Mononuclear cell (primary cell): Measurements from ENCODE around the gene SLC22A4. TPM values are rescaled to one million over a fixed set of nuclear protein-coding genes. Genes with fewer than 3 reads are reported as not detected.

Source experiments
- H3K27me3 ChIP-seq: 2 replicates; pipeline ENCODE4 v1.6.0; 2011; ENCODE audit warnings: low read length, control low read depth; ENCODE audit not compliant: insufficient read depth
- H3K4me1 ChIP-seq: 2 replicates; pipeline ENCODE4 v1.5.1; 2011; ENCODE audit warnings: mild to moderate bottlenecking, low read length, control low read depth; ENCODE audit not compliant: insufficient read depth
- H3K4me3 ChIP-seq: 2 replicates; pipeline ENCODE4 v1.5.1; 2011; ENCODE audit warnings: mild to moderate bottlenecking, low read length, moderate library complexity
- H3K9me3 ChIP-seq: 2 replicates; pipeline ENCODE4 v1.5.1; 2011; ENCODE audit warnings: low read depth, mild to moderate bottlenecking, control low read depth, low read length
- total RNA-seq: library from RNA; depleted of rRNA; stranded (reverse); fragments of >200 nt; gene quantifications from one replicate; pipeline ENCODE4 v1.2.3, GENCODE V29; 2012

Gene SLC22A4
- total RNA-seq, 1 donor = 2.2 TPM

DNA sequence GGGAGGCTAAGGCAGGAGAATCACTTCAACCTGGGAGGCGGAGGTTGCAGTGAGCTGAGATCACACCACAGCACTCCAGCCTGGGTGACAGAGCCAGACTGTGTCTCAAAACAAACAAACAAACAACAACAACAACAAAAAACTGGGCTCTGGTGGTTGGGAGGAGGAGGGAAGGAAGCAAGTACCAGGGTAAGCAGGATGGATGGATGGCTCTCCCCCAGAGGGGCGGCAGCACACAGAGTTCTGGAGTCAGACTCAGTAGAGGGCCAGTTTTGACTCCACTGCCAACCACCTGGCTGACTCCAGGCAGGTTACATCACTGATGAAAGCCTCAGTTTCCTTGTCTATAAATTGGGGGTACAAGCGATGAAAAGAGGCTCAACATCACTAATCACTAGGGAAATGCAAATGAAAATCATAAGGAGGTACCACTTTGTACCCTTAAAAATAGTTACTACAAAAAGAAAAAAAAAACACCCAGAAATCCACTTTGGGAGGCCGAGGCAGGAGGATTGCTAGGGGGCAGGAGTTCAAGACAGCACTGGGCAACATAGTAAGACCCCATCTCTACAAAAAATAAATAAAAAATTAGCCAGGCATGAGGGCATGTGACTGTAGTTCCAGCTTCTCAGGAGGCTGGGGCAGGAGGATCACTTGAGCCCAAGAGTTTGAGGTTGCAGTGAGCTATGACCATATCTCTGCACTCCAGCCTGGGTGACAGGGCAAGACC, 3.2 kb downstream of the SLC22A4 start:
- H3K27me3 ChIP-seq = no peaks in the 10 kb centered on the region
- no peaks in the 10 kb centered on the region for H3K9me3 ChIP-seq
- H3K4me1 ChIP-seq = peaks cover 83% of the 10 kb centered on the region
- H3K4me3 ChIP-seq = no peak overlapping the region

DNA sequence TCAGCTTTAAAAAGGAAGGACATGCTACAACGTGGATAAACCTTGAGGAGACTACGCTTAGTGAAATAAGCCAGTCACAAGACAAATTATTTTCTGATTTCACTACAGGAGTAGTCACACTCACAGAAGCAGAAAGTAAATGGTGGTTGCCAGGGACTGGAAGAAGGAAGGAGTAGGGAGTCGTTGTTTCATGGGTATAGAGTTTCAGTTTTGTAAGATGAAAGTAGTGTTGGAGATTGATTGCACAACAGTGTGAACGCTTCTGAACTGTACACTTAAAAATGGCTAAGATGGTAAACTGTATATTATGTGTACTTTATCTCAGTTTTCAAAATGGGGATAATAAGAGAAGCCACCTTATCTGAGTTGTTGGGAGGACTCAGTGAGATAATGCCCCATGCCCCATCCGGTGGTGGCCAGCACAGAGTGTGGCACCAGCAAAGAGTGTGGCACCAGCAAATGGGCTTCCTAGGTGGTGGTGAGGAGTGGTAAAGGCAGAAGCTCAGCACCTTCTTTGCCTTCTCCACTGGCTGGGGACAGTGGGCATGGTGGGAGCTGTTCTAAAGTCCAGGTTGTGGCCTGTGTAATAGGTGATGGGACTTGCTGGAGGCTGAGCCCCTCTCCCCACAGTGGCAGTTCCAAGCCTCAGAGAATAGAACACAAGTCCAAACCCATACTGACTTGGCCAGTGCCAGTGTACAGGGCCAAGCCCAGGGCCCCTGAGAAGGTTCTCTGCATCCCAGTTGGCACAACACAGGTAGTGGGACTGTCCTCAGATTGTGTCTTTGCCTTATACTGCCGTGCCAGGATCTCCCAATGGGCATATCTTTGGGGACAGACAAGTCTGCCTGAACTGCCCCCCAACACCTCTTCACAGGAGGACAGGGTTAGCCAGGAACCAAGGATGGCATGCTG, 4.4 kb downstream of the SLC22A4 start:
- H3K4me1 ChIP-seq = peaks cover 75% of the 10 kb centered on the region
- no peaks in the 10 kb centered on the region for H3K9me3 ChIP-seq
- no peaks in the 10 kb centered on the region for H3K27me3 ChIP-seq
- H3K4me3 ChIP-seq = no peak overlapping the region

DNA sequence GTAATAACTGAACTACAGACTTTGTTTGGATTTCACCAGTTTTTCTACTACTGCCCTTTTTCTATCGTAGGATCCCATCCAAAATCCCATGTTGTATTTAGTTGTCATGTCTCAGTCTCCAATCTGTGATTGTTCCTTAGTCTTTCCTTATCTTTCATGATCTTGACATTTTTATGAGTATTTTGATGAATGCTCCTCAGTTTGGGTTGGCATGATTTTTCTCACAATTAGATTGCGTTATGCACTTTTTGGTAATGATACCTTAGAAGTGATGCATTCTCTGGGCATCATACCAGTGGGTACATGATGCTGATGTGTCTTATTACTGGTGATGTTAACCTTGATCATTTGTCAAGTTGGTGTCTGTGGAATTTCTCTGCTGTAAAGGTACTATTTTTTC, 5.7 kb downstream of the SLC22A4 start:
- Histone ChIP-seq H3K4me3 (no peak overlapping the region), H3K27me3 (no peaks in the 10 kb centered on the region), H3K9me3 (no peaks in the 10 kb centered on the region), H3K4me1 (peaks cover 67% of the 10 kb centered on the region)

DNA sequence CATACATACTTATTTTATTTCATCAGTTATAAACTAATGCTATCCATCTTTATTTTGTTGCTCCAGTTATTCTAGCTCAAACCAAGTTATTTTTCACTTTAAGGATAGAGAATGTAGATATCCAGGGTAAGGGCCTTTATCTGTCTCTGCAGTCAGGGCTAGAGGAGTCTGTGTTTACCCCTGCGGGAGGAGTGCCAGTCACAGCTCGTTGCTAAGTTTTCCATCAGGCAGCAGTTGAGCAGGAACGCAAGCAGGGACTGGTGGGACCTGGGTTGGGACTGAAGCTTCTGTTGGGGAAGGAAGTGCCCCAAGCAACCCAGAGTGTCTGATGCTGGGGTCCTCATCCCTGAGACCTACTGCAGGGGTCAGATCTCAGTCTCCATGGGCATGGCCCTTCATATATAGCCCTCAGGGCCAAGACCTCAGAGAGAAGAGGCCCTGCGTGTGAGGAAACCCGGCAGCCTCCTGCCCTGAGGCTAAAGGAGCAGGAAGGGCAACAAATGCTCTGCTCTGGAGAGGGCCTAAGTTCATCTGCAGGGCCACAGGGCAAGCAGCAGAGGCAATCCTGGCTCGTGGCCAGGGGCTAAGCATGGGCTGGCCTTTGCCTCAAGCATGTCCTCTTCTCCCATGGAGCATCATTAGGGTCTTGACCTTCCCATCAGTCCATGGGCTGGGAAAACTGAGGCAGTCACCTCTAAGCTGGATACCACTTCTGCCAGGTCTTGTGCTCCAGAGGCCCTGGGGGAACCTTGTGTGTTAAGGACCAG, 6.6 kb downstream of the SLC22A4 start:
- Histone ChIP-seq H3K9me3 (no peaks in the 10 kb centered on the region), H3K27me3 (no peaks in the 10 kb centered on the region), H3K4me1 (peaks cover 59% of the 10 kb centered on the region), H3K4me3 (no peak overlapping the region)

DNA sequence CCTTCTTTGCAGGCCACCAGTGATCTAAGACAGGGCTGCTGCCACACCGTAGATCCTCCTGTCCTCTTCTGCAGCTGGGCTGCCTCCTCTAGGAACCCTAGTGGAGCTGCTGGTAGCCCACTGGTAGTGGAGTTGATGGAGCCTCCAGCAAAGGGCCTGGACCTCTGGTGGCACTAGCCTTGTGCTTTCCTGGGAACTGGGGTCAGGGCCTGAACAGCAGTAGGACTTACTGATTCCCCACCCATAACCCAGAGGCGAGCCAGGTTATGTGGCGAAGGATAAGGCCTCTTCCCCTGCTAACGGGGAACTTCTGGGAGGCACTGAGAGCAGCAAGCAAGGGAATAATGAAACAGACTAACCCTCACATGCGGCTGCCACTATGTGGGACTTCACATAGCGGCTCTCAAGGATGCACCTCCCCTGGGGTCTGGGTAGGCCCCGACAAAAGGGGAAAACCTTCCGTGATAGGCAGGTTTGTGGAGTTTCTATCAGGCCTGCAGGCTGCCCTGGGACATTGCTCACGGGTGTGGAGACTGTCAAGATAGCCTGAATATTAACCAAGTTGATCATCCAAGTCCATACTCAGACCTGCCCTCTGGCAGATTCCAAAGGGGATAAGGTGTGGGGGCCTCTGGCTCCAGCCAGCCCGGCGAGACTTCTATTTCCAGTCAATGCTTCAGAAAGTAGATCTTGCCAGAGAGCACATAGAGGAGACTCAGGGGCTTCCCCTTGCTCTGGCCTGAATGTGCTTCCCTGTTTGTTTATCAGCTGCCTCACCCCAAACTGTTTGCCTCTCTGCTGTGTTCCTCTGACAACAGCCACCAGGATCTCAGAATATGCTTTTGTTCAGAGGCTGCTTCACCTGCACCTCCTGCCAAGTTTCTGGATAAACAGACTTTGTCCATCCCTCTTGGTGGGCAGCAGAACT, 7.4 kb downstream of the SLC22A4 start:
- no peak overlapping the region for H3K4me3 ChIP-seq
- H3K27me3 ChIP-seq = no peaks in the 10 kb centered on the region

DNA sequence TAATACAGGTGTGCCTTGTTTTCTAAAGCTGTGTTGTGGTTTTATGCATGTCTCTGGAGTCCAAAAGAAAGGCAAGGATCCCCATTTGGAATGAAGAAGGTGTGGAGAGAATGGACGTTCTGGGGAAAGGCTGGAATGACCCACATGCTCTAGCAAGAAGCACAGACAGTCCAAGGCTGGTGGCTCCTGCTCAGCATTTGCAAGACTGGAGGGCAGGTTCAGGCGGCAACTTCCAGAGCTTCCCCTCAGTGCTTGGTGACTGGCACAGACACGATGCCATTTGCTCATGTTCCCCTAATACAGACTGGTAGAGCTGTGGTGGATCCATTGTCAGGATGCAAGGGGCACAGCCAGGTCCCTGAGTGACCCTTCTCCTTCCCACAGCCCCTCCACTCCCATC, 8.2 kb downstream of the SLC22A4 start:
- H3K27me3 ChIP-seq = no peaks in the 10 kb centered on the region
- H3K4me1 ChIP-seq = peaks cover 43% of the 10 kb centered on the region
- no peaks in the 10 kb centered on the region for H3K9me3 ChIP-seq
- no peak overlapping the region for H3K4me3 ChIP-seq

More for the DNA sequence above, 7.4 kb downstream of the SLC22A4 start:
- Histone ChIP-seq H3K9me3 (no peaks in the 10 kb centered on the region), H3K4me1 (peaks cover 51% of the 10 kb centered on the region)

DNA sequence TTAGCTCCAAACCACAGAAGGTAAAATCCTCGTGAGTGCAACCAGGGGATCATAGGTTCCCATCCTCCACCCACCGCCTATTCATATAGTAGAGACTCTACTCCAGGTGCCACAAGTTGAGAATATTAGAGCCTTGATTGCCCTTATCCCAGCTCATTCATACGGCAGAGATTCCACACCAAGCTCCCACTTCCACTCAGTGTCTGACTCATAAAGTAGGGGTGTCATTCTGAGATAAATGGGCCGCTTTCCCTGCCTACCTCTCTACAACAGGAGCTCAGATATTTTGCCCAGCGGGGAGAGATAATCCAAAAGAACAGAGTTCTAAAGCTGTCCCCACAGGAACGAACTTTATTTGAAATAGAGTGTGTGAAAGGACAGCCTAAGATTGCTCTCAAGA, 9.4 kb downstream of the SLC22A4 start:
- no peaks in the 10 kb centered on the region for H3K27me3 ChIP-seq
- H3K4me3 ChIP-seq = no peak overlapping the region
- no peaks in the 10 kb centered on the region for H3K9me3 ChIP-seq
- H3K4me1 ChIP-seq = peaks cover 39% of the 10 kb centered on the region

DNA sequence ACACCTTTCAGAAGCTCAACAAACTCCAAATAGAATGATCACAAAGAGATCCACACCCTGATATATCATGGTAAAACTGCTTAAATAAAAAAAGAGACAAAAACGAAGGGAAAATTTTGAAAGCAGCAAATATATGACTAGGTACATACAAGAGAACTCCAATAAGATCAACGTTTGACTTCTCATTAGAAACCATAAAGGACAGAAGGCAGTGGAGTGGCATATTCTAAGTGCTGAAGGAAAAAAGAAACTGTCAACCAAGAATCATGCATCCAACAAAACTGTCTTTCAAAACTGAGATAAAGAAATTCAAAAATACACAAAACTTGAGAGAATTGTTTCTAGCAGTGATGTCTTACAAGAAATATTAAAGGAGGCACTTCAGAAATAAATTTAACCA, 11.2 kb downstream of the SLC22A4 start:
- Histone ChIP-seq H3K9me3 (no peaks in the 10 kb centered on the region), H3K27me3 (no peaks in the 10 kb centered on the region), H3K4me1 (peaks cover 30% of the 10 kb centered on the region), H3K4me3 (no peak overlapping the region)

DNA sequence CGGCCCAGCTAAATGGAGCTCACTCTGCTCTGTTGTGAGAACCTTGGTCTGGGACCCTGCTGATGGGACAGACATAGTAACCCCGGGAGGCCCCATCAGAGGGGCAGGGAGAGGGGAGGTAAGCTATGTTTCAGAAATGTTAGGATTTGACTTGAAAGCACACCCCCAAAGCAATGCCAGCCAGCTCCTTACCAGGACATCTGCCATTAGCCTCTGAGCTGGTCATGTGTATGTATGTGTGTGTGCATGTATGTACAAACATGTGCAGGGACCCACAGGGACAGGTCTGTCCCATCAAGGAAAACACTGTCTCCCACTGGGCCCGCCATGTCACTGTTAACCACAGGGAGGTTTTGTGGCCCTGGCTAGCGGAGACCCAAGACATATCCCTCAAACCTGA, 14.5 kb downstream of the SLC22A4 start:
- Histone ChIP-seq H3K27me3 (no peaks in the 10 kb centered on the region), H3K4me3 (no peak overlapping the region), H3K9me3 (no peaks in the 10 kb centered on the region), H3K4me1 (peaks cover 8% of the 10 kb centered on the region)

DNA sequence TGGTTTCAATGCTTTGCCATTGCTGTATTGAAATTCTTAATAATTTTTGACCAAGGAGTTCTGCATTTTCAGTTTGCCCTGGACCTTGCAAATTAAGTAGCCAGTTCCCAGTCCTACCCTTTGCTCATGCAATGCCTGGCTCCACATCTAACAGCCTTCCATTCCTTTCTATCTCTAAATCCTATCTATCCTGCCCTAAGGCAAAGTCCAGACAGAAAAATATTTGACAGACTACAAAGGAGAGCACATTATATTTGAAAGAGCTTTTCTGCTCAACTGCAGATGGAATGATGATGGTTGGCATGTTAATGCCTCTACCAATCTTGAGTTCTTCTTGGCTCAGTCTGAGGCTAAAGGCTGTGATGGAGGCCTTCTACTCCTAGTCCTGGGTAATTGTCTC, 15.5 kb downstream of the SLC22A4 start:
- H3K9me3 ChIP-seq = no peaks in the 10 kb centered on the region
- H3K27me3 ChIP-seq = no peaks in the 10 kb centered on the region
- H3K4me3 ChIP-seq = no peak overlapping the region
- H3K4me1 ChIP-seq = peaks cover 8% of the 10 kb centered on the region

DNA sequence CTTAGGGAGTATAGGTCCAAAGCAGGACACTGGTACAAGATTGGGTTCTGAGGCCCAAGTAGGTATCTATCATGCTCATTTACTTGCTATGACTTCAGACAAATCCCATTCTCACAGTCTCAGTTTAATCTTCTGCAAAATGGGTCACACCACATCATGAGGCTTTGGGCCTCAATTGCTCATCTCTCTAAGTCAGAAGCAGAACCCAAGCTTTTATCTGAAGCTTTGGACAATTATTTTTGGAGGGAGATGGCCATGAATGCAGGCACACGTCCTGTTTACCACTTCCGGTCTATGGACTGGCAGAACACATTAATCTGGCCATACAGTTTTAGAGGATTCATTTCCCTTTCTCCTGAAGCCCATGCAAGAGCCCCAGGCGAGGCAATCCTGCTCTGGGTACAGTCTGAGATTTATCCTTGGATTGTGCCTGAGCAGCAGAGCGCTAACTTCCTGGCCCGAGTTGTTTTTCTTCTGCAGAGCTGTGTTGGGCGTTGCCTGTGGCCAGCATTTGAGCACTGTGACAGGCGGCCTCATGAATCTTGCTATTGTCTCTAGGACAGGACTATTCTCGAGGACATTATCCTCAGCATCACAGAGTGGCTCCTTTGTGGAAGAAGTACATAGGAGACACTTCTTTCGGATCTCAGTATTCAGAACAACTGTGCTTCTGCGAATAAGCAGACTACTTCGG, 16.1 kb downstream of the SLC22A4 start:
- Histone ChIP-seq H3K27me3 (no peaks in the 10 kb centered on the region), H3K4me3 (no peak overlapping the region), H3K9me3 (no peaks in the 10 kb centered on the region), H3K4me1 (peaks cover 8% of the 10 kb centered on the region)

DNA sequence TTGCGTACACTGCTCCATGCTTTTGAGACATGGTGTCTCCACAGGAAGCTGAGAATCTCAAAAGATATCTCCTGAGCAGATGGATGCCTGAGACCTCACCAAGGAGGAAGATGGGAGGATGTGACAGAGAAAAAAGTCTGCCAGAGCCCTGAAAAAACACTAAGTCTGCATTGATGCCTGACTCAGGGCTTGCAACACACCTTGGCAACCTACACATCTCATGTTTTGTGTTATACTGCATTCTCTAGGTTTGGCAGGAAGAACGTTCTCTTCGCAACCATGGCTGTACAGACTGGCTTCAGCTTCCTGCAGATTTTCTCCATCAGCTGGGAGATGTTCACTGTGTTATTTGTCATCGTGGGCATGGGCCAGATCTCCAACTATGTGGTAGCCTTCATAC, 19.2 kb downstream of the SLC22A4 start:
- Histone ChIP-seq H3K4me3 (no peak overlapping the region), H3K27me3 (no peaks in the 10 kb centered on the region), H3K9me3 (no peaks in the 10 kb centered on the region), H3K4me1 (no peaks in the 10 kb centered on the region)

DNA sequence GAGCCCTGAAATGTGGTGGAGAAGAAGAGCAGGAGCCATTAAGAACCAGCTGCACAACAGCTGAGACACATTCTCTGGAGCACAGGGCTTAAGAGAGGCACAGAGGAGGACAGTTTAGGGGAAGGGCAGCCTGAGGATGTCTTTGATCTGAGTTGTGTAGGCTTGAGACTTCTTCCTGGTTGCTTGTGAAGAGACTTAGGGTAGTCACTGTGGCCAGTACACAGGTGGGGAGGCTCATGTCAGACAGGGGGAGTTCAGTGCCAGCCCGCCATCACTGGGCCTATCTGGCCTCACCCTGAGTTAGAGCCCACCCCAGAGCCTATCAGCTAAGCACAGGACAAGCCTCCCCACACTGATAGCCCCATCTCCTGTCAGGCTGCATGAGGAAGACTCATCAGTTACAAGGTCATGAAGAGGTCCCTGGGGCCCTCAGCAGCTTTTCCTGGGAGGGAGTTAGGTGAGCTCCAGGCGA, 19.8 kb downstream of the SLC22A4 start:
- no peaks in the 10 kb centered on the region for H3K9me3 ChIP-seq
- H3K4me3 ChIP-seq = no peak overlapping the region
- no peaks in the 10 kb centered on the region for H3K27me3 ChIP-seq
- H3K4me1 ChIP-seq = no peaks in the 10 kb centered on the region
